NCI-H748 treated with DMSO at 0.1 percent for 48 hours (cell line): Measurements from ENCODE around the gene GOLGA6L10.
"Not testable (repeated sequence)": the region's sequence is repeated elsewhere in the genome, so short reads cannot be mapped to it uniquely, and the experiment has no call there.

Experiments used
- DNase-seq: peaks from one replicate; lab custom pipeline; 2025; lab: John Stamatoyannopoulos, UW

Gene GOLGA6L10

DNA sequence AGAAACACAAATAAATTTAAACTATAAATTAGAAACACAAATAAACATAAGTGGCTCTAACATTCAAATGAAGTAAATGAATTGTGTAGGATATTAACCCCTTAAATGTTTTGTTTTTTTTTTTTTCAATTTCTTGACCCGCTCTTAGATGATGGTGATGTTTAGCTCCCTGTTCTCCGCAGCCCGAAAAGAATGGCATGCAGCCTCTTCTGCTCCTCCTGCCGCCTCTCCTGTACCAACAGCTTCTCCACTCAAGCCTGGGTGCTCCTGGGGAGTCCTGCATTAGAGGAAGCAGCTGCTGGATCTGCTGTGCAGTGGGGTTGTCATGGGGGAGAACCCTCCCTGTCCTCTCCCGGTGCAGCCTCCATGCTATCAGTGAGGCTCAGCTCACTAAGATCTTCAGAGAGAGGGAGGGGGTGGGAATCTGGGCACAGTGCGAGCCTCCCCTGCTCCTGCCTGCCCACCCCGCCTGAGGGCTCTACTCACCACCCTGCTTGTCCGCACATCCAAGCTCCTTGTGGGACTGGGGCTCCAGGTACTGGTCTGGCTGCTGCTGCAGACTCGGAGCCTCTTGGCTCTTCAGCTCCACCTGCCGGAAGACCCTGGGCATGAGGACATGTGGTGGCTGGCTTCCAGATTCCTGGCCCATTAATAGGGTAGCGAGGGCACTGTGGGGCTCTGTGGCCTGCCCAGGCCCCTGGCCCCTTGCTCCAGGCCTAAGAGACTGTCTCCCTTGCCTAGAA is 6.5 kb downstream of the GOLGA6L10 start:
- not testable (repeated sequence) for DNase-seq

DNA sequence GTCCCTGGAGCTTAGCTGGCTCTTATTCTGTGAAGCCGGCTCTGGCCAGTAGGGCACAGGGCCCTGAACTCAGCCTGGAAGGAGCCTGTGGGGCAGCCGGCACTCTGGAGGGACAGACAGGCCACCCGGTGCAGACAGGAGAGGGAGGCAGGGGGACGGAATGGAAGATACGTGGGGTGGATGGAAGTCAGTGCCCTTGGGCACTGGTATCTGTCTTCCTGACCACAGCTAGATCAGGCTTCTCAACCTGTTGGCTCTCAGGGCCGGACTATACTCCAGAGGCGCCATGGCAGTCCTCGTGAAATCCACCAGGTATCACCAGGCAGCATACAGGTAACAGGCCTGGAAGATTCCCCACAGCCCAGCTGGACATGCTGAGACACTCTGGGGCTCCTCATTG is 10.7 kb downstream of the GOLGA6L10 start:
- not testable (repeated sequence) for DNase-seq

DNA sequence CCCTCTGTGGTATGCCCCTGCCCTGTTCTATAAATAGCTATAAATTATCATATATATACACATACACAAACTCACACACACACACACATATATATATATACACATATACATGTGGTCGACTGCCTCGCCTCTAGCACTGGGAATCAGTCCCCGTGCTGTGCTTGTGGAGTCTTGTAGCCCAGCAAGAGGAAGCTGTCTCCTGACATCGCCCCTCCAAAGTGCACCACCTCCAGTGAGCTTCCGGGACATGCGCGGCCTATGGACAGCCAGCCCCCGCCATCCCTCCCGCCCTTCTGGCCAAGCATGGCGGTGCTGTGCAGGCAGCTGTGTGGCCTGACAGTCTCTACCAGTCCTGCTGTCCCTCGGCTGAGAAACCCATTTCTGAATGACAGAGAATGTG is 11.2 kb downstream of the GOLGA6L10 start:
- not testable (repeated sequence) for DNase-seq

DNA sequence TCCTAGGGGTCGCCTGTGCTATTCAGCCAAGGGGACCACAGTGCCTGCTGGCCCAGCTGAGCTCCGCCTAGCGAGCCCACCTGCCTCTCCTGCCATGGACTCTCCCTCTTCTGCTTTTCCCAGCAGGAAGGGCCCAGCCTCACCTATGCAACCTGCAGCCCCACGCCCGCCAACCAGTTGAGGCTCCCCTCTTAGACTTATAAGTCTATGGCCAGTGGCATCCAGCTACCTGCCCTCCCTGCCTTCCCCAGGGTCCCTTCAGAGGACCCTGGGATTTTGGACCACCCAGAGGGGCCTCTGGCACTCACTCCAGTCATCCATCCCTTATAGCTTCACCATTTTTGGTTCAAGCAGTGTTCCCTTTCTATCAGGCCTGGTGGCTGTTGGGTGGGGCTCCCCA is 12.2 kb downstream of the GOLGA6L10 start:
- not testable (repeated sequence) for DNase-seq

DNA sequence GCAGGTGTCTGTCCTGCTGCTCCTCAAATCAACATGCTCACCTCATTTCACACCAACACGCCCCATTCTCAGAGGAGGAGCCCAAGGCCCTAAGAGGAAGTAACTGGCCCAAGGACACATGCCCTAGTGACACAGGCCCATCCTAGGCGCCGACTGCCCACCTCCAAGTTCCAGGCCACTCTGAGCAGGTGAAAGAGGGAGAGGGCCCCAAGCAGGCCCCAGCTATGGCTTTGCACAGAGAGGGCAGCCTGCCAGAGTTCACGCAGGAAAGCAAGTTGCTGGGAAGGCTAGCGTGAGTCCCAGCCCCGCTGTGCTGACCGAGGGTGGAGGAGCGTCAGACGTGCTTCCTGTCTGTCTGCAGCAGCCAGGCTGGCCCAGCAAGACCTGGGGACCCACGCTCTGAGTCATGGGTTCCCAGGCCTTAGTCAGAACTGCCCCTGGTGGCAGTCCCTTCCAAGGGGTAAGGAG is 13.1 kb downstream of the GOLGA6L10 start:
- not testable (repeated sequence) for DNase-seq

DNA sequence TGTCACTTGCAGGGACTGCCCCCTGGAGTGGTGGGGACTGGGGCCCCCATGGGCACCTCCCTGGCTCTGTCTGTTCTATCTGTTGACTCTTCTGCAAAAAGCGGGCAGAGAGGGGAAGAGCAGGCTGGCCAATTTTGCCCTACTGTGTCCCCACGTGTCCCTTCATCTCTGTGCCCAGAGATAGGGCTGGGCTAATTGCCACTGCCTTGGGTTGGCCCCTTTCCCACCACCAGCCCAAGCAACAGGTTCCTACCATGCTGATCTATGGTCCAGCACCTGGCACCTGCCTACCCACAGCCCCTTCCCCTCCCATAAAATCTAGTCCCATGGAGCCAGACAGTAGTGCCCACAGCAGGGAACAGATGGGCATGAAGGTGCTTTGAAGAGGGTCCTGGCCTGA is 14.3 kb downstream of the GOLGA6L10 start:
- not testable (repeated sequence) for DNase-seq

DNA sequence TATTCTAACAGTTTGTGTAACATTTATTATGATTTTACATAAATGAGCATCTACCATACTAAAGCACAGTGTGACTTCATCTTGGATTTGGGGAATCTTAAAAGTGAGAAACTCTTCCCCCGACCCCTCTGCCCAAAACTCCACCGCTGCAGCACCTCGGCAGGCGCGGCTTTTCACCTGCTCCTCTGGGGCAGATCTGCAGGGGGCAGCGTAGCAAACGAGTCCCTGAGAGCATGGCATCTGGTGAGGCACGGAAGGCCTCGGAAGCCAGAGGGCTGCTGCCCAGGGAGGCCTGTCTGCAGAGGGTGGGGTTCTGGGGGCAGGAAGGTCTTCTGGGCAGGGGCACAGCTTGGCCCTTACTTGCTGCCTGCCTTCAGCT is 14.7 kb downstream of the GOLGA6L10 start:
- DNase-seq = not testable (repeated sequence)

DNA sequence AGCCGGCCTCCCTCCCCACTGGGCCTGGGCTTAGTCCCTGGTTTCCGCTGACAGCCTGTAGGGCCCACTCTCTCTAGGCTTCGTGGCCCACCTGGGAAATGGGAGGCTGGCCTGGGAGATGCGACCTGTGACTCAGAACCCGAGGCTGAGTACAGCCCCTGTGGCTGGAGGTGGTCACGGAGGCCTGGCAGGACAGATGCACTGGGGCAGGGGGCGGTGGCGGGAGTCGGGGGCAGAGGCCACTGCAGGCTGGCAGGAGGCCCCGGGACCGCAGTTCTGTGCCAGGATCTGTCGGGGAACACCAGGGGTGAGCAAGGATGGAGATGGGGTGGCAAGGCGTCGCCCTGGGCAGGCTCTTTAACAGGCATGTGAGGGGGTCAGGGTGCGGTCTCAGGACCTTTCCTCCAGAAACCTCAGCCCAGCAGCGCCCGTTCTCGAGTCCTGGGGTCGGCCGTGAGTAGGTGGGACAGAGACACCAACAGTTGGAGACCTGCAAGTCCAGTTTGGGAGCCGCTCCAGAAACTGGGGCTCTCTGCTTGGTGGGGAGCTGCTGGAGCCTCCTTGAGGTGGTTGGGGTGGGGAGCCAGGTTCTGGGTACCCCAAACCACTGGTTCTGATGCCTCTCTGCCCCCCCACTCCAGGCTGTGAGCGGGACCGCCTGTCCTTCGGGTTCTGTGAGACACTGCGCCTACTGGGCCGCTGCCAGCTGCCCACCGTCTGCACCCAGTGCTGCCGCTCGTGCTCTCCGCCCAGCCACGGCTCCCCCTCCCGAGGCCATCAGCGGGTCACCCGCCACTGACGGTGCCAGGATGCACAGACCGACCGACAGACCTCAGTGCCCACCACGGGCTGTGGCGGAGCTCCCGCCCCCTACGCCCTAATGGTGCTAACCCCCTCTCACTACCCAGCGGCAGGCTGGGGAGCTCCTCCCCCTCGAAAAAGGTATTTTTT is 15.4 kb downstream of the GOLGA6L10 start:
- not testable (repeated sequence) for DNase-seq

DNA sequence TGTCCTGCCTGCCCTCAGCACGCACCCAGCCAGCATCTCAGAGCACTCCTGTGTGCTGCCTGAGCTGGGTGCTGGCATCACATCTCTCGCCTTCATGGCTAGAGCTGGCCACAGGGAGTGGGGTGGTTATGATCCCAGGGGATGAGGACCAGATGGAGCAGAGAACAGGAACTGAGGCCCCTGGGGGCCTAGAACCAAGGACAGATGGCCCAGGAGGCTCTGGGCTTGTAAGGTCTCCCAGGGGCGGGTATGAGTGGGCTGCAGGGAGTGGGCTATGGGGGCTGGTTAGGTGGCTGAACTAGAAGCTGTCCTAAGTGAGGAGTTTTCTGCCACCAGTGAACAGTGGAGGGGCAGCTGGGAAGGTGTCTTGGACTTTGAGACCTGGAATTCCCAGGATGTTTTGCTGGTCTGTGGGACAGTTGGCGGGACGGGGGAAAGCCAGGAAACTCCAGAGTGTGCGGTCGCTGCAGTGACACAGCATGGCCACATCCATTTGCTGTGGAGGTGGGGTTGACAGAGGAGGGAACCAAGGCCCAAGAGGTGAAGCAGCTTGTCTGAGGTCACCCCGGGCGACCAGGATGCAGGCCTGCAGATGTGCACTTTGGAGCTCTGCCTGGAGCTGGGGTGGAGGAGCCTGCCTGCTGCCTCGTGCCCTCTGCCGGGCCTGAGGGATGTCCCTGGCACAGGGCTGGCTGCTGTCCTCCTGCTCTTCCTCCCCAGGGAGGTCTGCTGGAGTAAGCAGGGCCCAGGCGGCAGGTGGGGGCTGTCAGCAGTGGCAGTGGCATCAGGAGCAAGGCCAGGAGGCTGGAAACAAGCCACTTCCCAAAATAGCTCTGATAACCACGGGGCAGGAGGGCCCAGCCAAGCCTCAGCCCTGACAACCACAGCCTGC is 16.3 kb downstream of the GOLGA6L10 start:
- DNase-seq = not testable (repeated sequence)

DNA sequence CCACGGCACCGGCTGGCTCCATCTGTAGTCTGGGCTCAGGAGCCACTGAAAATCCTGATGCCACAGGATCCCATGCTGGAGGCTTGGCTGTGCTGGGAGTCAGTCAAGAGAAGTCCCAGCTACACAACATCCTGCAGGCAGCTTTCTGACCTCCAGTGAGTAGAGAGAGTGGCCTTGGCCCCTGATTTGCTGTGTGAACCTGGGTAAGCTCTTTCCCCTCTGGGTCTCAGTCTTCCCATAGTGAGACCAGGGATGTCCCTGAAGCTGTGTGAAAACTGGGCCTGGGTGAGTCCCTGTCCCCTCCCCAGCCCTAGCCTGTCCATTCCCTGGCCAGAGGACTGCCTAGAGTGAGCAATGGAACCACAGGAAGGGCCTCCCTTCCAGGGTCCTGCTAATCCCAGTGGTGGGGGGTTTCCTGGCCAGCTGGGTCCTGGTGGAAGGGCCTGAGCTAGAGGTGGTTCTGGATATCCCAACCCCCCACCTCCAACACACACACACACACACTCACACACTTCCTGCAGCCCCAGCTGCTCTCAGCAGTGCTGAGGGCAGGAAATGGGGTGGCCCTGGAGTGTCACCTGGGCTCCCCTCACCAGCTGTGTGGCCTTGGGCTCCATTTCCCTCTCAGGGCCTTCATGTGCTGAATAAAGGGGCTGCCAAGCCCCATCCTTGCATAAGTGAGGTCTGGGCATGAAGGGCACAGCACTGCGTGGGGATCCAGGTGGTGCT is 17.5 kb downstream of the GOLGA6L10 start:
- not testable (repeated sequence) for DNase-seq

DNA sequence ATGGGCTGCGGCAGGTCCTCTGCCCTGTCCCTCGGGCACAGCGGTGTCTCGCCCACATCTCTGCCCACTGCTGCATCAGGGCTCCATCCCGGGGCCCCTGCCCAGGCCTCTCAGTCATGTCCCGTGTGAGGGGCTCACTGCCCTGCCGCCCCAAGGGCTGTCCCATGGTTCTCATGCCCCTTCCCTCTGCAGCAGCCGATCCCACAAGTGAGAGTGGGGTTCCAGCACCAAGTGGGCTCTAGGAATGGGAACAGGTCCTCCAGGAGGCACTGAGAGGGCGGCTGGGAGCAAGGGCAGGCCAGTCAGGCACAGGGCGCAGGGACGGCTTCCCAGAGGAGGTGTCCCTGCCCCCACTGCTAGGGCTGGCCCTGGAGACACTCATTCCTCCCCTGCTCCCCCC is 18.4 kb downstream of the GOLGA6L10 start:
- not testable (repeated sequence) for DNase-seq

DNA sequence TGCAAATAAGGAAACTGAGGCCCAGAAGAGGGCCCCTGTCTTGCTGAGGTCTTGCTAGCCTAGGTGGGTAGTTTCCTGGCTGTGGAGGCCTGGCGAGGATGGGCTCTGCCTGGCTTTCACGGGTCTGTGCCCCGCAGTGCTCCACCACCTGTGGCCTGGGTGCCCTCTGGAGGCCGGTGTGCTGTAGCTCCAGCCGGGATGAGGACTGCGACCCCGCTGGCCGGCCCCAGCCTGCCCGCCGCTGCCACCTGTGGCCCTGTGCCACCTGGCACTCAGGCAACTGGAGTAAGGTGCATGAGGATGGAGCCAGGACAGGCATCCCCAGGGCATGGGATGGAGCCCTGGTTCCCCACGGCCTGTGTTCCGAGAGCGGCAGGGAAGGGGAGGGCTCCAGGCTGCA is 20.2 kb downstream of the GOLGA6L10 start:
- not testable (repeated sequence) for DNase-seq

DNA sequence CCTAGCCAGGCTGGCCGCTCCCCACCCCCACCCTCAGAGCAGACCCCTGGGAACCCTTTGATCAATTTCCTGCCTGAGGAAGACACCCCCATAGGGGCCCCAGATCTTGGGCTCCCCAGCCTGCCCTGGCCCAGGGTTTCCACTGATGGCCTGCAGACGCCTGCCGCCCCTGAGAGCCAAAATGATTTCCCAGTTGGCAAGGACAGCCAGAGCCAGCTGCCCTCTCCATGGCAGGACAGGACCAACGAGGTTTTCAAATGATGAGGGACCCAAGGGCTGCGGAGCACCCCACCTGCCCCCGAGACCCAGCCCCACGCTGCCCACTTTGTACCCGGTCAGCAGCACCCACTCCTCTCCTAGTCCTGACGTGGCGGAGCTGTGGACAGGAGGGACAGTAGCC is 21.9 kb downstream of the GOLGA6L10 start:
- DNase-seq = not testable (repeated sequence)

DNA sequence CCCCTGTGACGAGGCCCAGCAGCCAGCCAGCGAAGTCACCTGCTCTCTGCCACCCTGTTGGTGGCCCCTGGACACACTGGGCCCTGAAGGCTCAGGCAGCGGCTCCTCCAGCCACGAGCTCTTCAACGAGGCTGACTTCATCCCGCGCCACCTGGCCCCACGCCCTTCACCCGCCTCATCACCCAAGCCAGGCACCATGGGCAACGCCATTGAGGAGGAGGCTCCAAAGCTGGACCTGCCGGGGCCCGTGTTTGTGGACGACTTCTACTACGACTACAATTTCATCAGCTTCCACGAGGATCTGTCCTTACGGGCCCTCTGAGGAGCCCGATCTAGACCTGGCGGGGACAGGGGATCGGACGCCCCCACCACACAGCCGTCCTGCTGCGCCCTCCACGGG is 22.4 kb downstream of the GOLGA6L10 start:
- not testable (repeated sequence) for DNase-seq

DNA sequence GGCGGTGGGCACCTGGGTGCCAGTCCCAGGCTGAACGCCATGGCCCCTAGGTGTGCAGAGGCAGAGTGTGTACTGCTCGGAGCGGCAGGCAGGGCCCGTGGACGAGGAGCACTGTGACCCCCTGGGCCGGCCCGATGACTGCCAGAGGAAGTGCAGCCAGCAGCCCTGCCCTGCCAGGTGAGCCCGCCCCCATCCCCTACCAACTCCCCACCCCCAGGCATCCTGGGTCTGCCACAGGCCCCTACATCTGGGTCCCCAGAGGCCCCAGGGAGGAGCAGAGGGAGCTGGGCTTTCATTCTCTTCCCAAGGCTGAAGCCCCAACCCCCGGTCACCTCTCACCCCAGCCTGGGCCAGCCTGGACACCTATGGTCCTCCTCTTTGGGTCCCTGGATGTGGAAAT is 23.6 kb downstream of the GOLGA6L10 start:
- DNase-seq = not testable (repeated sequence)

DNA sequence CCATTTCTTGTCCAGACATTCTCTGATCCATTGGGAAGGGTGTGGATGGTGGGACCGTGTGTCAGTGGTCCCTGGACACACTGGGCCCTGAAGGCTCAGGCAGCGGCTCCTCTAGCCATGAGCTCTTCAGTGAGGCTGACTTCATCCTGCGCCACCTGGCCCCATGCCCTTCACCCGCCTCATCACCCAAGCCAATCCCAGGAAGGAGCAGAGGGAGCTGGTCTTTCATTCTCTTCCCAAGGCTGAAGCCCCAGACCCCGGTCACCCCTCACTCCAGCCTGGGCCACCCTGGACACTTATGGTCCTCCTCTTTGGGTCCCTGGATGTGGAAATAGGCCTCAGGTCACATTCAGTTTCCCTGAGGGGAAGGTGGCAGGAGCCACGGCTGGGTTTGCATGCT is 24.4 kb downstream of the GOLGA6L10 start:
- not testable (repeated sequence) for DNase-seq

DNA sequence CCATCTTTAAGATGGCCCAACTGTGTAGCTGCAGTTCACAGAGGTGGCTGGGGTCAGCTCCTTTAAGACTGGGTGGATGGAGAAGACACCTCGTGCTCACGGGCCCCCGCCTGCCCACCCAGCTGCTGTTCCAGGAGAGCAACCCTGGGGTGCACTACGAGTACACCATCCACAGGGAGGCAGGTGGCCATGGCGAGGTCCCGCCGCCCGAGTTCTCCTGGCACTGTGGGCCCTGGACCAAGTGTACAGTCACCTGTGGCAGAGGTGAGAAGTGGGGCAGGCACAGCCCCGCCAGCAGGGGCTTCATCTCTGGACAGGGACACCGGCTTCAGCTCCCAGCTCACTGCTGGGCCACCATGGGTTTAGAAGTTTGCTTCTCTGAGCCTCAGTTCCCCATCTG is 26.8 kb downstream of the GOLGA6L10 start:
- not testable (repeated sequence) for DNase-seq

DNA sequence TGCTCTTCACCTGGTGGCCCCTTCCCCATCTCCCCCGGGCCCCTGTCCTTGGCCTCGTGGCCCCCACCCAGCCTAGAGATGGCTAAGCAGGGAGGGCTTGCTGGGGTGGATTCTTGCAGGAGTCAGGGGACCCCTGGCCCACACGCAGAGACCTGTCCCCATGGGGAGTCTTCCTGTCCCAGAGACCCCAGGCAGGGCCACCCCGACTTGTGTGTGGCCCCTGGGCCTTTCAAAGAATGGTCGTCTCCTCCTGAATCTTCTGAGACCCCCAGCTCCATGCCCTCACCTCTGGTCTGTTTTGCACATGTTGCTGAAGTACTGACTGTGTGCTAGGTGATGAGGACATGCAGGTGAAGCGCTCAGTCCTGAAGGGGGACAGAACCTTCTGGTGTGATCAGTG is 28.4 kb downstream of the GOLGA6L10 start:
- not testable (repeated sequence) for DNase-seq

DNA sequence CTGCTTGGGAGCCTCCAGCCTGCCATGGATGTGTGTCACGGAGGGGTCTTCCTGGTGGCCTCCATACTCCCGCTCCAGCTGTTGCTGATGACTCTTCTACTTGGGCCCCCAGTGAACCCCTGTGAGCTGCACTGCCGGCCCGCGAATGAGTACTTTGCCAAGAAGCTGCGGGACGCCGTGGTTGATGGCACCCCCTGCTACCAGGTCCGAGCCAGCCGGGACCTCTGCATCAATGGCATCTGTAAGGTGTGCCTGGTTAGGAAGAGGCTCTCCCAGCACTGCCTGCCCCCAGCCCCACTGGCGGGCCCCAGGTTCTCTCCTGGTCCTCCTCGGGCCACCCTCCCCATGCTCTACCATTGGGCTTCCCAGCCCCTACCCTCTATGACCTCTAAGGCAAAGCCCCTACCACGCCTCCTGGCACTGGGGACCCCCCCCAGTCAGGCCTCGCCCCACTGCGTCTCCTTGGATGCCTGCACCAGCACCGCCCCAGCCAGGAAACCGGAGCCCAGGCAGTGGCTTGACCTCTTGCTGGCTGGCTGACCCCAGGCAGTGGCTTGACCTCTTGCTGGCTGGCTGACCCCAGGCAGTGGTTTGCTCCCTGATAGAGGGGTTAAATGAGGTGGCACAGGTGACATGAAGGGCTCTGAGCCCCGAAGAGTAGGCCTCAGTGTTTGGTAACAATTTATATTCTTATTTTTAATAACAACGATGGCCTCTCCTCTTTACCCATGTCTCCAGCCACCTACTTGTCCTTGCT is 29.6 kb downstream of the GOLGA6L10 start:
- not testable (repeated sequence) for DNase-seq

DNA sequence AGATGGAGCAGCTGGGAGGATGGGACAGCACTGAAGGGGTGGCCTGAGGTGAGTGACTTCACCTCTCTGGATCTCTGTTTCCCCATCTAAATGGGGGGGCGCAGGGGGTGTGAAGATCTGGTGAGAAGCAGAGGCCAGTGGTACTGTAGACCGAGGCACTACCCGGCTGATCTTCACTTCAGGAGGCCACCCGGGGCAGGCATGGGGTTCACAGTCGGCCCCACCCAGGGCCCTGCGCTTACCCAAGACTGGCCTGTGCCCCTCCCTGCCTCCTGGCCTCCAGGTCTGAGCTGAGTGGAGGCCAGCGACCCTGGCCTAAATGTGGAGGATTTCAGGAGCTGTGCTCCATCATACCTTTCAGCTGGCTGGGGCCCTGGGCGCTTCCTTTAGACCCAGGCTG is 31.0 kb downstream of the GOLGA6L10 start:
- DNase-seq = not testable (repeated sequence)
